ENCODE measurements around the gene TRPM5.

GRCh38 chr11:2459016-2459725 lies 14.9 kb upstream of the TRPM5 start:
- TF ChIP-seq POLR2A (IDR thresholded peaks at IDR 0.05) (no peak), POLR2AphosphoS5 (IDR thresholded peaks at IDR 0.05) (no peak), CTCF (IDR thresholded peaks at IDR 0.05) (no peak)

Measured in prostate gland (tissue), 2 donors.